GM19438 (cell line): ENCODE data around the gene PCDHB8.
"Not testable (repeated sequence)": the region's sequence is repeated elsewhere in the genome, so short reads cannot be mapped to it uniquely, and the experiment has no call there.

Source experiments
- ATAC-seq: cut with Tn5 transposase; IDR thresholded peaks from one replicate; pipeline ENCODE4 v1.9.1; 2021; ENCODE audit warnings: low read depth; ENCODE audit not compliant: unreplicated experiment

The PCDHB8 gene

DNA sequence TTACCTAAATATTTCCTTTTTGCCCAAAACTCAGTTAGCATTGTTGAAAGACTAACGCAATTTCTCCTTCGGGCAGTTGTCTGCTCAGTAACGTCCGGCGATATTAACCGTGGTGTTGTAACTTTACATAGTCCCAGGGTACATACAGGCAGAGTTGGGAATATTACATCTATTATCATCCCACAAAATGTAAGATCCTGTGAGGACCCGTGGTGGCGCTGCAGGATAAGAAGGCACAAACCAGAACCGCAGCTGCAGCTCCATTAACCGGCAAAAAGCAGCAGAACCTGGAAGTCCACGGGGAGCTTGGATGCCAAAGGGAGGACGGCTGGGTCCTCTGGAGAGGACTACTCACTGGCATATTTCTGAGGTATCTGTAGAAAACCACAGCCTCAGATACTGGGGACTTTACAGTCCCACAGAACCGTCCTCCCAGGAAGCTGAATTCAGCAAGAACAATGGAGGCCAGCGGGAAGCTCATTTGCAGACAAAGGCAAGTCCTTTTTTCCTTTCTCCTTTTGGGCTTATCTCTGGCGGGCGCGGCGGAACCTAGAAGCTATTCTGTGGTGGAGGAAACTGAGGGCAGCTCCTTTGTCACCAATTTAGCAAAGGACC, at the start of gene PCDHB8:
Gene PCDHB8, plus strand, starts transcription at position 214 of the 615 bp plus-strand sequence. Its CDS starts 245 bp downstream, at position 459.
- ATAC-seq: not testable (repeated sequence)

DNA sequence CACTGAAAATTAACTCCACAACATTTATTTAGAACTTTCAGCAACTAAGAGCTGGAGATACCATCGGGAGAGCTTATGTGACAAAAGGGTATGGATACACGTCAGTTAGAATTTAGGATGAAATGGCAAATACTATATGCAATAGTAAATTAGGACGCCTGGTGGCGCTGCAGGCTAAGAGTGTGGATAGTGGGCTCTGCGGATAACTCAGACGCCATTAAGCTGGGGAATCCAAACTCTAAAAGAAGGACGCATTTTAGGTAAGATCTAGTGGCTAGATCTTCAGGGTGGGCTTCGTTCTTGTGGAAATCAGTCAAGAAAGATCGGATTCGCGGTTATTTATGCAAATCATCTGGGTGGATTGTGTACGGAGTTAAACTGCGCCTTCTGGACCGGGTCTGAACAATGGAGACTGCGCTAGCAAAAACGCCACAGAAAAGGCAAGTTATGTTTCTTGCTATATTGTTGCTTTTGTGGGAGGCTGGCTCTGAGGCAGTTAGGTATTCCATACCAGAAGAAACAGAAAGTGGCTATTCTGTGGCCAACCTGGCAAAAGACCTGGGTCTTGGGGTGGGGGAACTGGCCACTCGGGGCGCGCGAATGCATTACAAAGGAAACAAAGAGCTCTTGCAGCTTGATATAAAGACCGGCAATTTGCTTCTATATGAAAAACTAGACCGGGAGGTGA, 42.4 kb upstream of the PCDHB8 start, which contains the start of gene PCDHB5:
Gene PCDHB5, plus strand, starts transcription at position 177 of the 688 bp plus-strand sequence. Its CDS starts 229 bp downstream, at position 406.
- no peak for ATAC-seq

DNA sequence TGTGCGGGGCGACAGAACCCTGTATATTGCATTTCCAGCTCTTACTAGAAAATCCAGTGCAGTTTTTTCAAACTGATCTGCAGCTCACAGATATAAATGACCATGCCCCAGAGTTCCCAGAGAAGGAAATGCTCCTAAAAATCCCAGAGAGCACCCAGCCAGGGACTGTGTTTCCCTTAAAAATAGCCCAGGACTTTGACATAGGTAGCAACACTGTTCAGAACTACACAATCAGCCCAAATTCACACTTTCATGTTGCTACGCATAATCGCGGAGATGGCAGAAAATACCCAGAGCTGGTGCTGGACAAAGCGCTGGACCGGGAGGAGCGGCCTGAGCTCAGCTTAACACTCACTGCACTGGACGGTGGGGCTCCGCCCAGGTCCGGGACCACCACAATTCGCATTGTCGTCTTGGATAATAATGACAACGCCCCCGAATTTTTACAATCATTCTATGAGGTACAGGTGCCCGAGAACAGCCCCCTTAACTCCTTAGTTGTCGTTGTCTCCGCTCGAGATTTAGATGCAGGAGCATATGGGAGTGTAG, 41.8 kb upstream of the PCDHB8 start:
- ATAC-seq: no peak

DNA sequence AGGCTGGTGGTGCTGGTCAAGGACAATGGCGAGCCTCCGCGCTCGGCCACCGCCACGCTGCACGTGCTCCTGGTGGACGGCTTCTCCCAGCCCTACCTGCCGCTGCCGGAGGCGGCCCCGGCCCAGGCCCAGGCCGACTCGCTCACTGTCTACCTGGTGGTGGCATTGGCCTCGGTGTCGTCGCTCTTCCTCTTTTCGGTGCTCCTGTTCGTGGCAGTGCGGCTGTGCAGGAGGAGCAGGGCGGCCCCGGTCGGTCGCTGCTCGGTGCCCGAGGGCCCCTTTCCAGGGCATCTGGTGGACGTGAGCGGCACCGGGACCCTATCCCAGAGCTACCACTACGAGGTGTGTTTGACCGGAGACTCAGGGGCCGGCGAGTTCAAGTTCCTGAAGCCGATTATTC, 40.2 kb upstream of the PCDHB8 start:
- ATAC-seq: not testable (repeated sequence)

DNA sequence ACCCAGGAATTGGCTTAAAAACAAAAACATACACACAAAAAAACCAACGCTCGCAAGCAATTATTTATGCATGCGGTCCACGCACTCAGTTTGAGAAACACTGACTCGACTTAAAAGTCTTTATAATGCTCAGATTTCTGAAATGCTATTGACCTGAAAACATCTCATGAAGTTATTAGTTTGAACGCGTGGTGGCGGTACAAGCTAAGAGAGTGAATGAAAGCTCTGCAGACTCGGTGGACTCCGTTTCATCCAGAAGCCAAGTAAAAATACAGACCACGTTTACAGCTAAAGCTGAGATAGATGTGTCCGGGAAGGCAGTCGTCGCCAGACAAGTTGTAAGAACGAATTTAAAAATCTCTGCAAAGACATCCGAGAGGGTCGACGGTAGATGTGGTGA, 27.8 kb upstream of the PCDHB8 start, which contains the start of gene PCDHB6:
Gene PCDHB6, plus strand, starts transcription at position 246 of the 400 bp plus-strand sequence. CDS start 201 bp downstream, outside the sequence.
- ATAC-seq: no peak

DNA sequence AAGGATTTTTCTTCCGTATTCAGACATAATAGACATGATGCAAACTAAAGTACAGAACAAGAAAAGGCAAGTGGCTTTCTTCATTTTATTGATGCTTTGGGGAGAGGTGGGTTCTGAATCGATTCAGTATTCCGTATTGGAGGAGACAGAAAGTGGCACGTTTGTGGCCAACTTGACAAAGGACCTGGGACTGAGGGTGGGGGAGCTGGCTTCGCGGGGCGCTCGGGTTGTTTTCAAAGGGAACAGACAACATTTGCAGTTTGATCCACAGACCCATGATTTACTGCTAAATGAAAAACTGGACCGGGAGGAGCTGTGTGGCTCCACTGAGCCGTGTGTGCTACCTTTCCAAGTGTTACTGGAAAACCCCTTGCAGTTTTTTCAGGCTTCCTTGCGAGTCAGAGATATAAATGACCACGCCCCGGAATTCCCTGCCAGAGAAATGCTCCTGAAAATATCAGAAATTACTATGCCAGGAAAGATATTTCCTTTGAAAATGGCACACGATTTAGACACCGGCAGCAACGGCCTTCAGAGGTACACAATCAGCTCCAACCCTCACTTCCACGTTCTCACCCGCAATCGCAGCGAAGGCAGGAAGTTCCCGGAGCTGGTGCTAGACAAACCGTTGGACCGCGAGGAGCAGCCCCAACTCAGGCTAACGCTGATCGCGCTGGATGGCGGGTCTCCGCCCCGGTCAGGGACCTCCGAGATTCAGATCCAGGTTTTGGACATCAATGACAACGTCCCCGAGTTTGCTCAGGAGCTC, 27.2 kb upstream of the PCDHB8 start:
- no peak for ATAC-seq

DNA sequence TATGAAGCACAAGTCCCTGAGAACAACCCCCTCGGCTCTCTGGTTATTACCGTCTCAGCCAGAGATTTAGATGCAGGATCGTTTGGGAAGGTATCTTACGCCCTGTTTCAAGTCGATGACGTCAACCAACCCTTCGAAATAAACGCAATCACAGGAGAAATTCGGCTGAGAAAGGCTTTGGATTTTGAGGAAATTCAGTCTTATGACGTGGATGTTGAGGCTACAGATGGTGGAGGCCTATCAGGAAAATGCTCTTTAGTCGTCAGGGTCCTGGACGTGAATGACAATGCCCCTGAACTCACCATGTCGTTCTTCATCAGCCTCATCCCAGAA, 26.6 kb upstream of the PCDHB8 start:
- ATAC-seq: no peak

DNA sequence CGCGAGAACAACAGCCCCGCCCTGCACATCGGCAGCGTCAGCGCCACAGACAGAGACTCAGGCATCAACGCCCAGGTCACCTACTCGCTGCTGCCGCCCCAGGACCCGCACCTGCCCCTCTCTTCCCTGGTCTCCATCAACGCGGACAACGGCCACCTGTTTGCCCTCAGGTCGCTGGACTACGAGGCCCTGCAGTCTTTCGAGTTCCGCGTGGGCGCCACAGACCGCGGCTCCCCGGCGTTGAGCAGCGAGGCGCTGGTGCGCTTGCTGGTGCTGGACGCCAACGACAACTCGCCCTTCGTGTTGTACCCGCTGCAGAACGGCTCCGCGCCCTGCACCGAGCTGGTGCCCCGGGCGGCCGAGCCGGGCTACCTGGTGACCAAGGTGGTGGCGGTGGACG, 26.0 kb upstream of the PCDHB8 start:
- ATAC-seq: not testable (repeated sequence)

DNA sequence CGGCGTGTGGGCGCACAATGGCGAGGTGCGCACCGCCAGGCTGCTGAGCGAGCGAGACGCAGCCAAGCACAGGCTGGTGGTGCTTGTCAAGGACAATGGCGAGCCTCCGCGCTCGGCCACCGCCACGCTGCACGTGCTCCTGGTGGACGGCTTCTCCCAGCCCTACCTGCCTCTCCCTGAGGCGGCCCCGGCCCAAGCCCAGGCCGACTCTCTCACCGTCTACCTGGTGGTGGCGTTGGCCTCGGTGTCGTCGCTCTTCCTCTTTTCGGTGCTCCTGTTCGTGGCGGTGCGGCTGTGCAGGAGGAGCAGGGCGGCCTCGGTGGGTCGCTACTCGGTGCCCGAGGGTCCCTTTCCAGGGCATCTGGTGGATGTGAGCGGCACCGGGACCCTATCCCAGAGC, 25.5 kb upstream of the PCDHB8 start:
- ATAC-seq: not testable (repeated sequence)

DNA sequence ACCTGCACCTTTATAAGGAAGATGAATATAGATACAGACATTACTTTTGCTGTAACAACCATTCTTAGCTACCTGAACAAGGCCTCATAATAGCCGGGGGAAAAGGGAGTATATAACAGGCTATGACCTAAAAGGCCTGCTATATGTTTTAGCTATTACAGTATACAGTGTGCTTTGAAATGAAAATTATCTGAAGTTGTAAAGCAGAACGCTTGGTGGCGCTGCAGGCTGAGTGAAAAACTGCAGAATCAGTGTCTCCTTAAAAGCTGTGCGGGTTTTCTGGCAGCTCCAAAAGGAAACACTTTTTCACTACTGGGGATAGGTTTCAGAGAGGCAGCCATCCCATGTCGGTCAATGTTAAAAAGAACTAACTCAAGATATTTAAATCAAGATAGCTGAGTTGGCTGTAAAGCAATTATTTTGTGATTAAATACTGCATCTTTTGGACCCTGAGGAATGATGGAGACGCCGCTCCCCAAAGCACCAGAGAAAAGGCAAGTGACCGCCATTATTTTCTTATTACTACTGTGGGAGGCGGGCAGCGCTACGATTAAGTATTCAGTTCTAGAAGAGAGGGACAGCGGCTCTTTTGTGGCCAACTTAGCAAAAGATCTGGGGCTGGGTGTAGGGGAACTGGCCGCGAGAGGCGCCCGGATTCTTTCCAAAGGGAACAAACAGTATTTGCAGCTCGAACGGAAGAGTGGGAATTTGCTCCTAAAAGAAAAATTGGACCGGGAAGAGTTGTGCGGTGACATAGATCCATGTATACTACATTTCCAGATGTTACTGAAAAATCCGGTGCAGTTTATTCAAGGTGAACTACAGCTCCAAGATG, 21.8 kb upstream of the PCDHB8 start:
- ATAC-seq: no peak

DNA sequence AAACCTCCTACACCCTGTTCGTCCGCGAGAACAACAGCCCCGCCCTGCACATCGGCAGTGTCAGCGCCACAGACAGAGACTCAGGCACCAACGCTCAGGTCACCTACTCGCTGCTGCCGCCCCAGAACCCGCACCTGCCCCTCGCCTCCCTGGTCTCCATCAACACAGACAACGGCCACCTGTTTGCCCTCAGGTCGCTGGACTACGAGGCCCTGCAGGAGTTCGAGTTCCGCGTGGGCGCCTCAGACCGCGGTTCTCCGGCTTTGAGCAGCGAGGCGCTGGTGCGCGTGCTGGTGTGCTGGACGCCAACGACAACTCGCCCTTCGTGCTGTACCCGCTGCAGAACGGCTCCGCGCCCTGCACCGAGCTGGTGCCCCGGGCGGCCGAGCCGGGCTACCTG, 20.2 kb upstream of the PCDHB8 start:
- not testable (repeated sequence) for ATAC-seq

DNA sequence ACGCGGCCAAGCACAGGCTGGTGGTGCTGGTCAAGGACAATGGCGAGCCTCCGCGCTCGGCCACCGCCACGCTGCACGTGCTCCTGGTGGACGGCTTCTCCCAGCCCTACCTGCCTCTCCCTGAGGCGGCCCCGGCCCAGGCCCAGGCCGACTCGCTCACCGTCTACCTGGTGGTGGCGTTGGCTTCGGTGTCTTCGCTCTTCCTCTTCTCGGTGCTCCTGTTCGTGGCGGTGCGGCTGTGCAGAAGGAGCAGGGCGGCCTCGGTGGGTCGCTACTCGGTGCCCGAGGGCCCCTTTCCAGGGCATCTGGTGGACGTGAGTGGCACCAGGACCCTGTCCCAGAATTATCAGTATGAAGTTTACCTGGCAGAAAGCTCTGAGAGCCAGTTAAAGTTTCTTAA, 19.7 kb upstream of the PCDHB8 start:
- ATAC-seq: not testable (repeated sequence)

DNA sequence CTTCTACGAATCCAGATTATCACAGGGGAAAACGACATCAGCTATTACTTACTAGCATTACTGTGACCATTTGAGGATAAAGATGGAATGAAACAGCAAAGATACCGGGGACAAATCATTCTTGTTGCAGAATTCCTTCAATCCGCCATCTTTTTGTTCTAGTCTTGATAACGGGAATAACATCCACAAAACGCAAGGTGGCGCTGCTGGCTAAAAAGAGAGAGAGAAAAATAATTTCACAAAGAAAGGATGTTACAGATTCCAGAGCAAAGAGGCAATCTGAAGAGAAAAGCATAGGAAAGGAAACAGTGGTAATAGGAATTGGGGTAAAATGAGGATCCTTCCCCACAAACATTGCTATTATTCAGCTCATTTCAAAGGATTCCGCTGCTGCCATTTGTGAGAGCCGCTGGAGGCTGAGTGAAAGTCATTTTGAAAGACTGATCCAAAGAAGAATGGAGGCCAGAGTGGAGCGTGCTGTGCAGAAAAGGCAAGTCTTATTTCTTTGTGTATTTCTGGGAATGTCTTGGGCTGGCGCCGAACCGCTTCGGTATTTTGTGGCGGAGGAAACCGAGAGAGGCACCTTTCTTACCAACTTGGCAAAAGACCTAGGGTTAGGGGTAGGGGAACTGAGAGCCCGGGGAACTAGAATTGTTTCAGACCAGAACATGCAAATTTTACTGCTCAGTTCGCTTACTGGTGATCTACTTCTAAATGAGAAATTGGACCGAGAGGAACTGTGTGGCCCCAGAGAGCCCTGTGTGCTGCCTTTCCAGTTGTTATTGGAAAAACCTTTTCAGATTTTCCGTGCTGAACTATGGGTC, 5.0 kb upstream of the PCDHB8 start, which contains the start of gene PCDHB7:
Gene PCDHB7, plus strand, starts transcription at position 264 of the 824 bp plus-strand sequence. Its CDS starts 192 bp downstream, at position 456.
- no peak for ATAC-seq

DNA sequence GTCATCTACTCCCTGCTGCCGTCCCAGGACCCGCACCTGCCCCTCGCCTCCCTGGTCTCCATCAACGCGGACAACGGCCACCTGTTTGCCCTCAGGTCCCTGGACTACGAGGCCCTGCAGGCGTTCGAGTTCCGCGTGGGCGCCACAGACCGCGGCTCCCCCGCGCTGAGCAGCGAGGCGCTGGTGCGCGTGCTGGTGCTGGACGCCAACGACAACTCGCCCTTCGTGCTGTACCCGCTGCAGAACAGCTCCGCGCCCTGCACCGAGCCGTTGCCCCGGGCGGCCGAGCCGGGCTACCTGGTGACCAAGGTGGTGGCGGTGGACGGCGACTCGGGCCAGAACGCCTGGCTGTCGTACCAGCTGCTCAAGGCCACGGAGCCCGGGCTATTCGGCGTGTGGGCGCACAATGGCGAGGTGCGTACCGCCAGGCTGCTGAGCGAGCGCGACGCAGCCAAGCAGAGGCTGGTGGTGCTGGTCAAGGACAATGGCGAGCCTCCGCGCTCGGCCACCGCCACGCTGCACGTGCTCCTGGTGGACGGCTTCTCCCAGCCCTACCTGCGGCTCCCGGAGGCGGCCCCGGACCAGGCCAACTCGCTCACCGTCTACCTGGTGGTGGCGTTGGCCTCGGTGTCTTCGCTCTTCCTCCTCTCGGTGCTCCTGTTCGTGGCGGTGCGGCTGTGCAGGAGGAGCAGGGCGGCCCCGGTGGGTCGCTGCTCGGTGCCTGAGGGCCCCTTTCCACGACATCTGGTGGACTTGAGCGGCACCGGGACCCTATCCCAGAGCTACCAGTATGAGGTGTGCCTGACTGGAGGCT, 3.1 kb upstream of the PCDHB8 start:
- ATAC-seq: not testable (repeated sequence)

DNA sequence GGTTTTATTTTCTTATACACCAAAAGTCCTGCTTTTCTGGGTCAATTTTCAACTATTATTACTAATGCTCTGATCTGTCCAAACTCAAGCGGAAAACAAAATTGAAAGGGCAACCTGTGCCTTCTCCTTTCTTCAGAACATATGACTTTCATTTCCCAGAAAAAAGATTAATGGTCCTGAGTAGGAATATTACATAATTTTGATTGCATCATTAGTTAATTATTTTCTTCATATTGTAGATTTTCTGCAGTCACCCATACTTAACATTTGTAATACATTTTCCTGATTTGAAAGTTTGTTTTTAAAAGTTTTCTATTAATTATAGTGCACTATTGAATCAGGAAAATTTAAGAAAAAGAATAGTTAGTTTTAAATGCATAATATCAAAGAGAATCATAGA, 1.7 kb upstream of the PCDHB8 start:
- no peak for ATAC-seq

DNA sequence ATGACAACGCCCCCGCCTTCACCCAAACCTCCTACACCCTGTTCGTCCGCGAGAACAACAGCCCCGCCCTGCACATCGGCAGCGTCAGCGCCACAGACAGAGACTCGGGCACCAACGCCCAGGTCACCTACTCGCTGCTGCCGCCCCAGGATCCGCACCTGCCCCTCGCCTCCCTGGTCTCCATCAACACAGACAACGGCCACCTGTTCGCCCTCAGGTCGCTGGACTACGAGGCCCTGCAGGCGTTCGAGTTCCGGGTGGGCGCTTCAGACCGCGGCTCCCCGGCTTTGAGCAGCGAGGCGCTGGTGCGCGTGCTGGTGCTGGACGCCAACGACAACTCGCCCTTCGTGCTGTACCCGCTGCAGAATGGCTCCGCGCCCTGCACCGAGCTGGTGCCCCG, 1.8 kb downstream of the PCDHB8 start:
- ATAC-seq: not testable (repeated sequence)

DNA sequence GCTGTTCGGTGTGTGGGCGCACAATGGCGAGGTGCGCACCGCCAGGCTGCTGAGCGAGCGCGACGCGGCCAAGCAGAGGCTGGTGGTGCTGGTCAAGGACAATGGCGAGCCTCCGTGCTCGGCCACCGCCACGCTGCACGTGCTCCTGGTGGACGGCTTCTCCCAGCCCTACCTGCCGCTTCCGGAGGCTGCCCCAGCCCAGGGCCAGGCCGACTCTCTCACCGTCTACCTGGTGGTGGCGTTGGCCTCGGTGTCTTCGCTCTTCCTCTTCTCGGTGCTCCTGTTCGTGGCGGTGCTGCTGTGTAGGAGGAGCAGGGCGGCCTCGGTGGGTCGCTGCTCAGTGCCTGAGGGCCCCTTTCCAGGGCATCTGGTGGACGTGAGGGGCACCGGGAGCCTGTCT, 2.3 kb downstream of the PCDHB8 start:
- not testable (repeated sequence) for ATAC-seq

DNA sequence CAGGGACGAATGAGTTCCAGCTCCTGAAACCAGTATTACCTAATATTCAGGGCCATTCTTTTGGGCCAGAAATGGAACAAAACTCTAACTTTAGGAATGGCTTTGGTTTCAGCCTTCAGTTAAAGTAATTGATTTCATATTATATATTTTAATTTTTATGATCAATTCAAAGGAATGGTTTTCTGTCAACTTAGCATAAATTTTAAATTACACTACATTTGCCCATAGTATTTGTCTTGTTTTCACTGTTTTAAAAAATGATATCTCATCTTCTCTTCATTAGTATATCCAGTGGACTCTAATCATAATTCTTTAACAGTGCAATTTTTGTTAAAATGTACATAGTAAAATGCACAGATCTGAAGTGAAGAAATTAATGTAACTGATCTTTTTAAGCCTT, 2.7 kb downstream of the PCDHB8 start:
- ATAC-seq: no peak
